Testis (tissue), 2 donors: ENCODE data around the gene NEURL1B.

Experiments used
- POLR2A ChIP-seq: fragments of 450-650 bp; IDR thresholded peaks from one replicate; pipeline ENCODE4 v1.6.1; 2017; ENCODE audit warnings: antibody characterized with exemption, mild to moderate bottlenecking, moderate library complexity
- TF ChIP-seq, protein P1 (sequence below), 3 experiments: fragments of 450-650 bp in 2 of 3; fragments of 200-600 bp in 1 of 3; sonication (generic) in 1 of 3; IDR thresholded peaks; one replicate each; pipeline ENCODE4 v1.5.1; 2016 to 2019; ENCODE audit warnings: antibody characterized with exemption in 3 of 3, mild to moderate bottlenecking in 2 of 3, moderate library complexity in 1 of 3

DNA sequence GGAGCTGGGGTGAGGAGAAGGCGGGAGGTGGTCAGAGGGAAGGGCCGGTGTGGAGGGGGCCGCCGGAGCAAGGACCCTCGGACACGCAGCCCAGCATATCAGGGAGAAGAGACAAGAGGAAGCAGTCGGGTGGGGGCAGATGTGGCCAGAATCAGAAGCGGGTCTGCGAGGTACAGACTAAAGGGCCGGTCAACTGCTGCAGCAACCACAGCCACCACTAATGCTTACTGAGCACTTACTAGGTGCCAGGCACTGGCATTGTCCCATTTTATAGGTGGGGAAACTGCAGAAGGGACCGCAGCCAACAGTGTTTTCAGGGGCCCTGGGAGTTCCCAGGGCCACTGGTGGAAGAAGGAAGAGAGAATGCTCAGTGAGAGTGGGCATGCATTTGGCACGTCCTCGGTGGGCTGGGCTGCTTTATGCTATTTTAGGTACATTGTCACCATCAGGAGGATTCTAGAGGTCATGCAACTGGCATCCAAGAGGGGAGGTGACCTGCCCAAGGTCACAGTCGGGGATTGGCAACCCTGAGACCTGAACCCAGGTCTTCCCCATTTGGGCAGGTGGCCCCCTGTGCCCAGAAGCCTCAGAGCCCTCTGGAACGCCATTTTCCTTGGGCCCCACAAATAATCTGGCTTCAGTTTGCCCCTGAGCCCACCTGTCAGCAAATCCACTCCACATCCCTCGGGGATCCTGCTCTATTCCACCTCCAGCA is 76.6 kb downstream of the NEURL1B start:
- TF ChIP-seq, protein P1, sequence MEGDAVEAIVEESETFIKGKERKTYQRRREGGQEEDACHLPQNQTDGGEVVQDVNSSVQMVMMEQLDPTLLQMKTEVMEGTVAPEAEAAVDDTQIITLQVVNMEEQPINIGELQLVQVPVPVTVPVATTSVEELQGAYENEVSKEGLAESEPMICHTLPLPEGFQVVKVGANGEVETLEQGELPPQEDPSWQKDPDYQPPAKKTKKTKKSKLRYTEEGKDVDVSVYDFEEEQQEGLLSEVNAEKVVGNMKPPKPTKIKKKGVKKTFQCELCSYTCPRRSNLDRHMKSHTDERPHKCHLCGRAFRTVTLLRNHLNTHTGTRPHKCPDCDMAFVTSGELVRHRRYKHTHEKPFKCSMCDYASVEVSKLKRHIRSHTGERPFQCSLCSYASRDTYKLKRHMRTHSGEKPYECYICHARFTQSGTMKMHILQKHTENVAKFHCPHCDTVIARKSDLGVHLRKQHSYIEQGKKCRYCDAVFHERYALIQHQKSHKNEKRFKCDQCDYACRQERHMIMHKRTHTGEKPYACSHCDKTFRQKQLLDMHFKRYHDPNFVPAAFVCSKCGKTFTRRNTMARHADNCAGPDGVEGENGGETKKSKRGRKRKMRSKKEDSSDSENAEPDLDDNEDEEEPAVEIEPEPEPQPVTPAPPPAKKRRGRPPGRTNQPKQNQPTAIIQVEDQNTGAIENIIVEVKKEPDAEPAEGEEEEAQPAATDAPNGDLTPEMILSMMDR (IDR thresholded peaks at IDR 0.05): no peak
- TF ChIP-seq POLR2A: no peak
